GM18511 (cell line): ENCODE data around the gene IRF5.
"Not testable (repeated sequence)": the region's sequence is repeated elsewhere in the genome, so short reads cannot be mapped to it uniquely, and the experiment has no call there.

ENCODE experiments used
- ATAC-seq: cut with Tn5 transposase; IDR thresholded peaks from one replicate; pipeline ENCODE4 v1.9.1; 2021; ENCODE audit warnings: mild to moderate bottlenecking, moderate library complexity; ENCODE audit not compliant: unreplicated experiment

IRF5 gene

DNA sequence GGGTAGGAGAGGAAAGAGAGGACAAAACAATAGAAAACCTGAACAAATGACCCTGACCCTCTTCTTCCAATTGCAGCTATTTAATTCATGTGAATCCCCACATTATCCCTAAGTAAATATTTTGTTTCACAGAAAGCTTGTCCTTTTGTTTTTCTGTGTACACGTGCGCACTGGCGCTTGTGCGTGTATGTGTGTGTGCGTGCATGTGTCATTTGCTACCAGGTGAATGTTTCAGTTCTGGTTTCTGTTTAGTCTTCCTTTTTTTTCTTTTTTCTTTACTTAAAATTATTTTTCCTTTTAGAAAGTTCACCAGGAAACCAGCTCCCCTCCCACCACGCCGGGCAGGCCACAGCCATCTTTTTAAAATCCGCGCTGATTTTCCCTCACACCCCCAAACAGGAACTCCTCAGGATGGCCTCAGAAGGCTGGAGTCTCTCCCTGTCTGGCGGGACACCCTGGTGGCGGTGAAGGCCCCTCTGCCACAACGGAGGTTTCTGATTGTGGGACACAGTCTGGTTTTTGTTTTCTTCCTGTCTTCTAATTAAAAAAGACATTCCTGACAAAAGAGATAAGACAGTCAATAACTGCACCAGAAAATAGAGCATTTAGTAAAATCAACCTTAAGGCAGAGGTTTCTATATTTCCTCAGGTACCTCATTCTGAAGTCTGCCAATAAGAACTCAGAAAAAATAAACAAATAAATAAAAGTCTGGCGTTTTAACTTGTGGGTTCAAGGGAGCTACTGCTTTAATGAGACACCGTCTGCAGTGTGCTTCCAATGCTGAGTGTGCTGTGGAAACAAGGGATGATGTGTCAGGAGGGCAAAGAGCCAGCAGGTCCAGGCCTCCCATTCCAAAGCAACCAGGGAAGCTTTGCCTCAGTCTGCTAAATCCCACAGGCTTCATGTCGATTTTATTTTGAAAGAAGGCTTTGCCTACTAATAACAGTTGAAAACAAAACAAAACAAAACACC lies 17.4 kb downstream of the IRF5 start:
- peak; percentile 80 for ATAC-seq

DNA sequence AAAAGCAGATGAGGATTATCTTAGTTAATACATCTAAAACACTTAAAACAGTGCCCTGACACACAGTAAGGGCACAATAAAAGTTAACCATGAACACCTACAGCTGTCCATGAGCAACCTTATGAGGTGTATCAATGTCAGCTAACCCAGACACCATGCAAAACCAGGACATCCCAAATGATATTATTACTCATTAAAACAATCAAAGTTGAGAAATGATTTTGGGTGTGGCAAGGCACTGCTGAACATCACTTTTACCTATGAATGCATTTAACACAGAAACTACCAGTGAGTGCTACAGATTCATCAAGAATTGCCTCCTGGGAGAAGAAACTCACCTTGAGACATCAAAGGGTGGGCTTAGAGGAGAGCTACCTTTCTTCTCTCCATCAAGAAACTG lies 18.3 kb downstream of the IRF5 start:
- no peak for ATAC-seq

GRCh38 chr7:128959296-128959695 lies 21.6 kb downstream of the IRF5 start:
- no peak for ATAC-seq

DNA sequence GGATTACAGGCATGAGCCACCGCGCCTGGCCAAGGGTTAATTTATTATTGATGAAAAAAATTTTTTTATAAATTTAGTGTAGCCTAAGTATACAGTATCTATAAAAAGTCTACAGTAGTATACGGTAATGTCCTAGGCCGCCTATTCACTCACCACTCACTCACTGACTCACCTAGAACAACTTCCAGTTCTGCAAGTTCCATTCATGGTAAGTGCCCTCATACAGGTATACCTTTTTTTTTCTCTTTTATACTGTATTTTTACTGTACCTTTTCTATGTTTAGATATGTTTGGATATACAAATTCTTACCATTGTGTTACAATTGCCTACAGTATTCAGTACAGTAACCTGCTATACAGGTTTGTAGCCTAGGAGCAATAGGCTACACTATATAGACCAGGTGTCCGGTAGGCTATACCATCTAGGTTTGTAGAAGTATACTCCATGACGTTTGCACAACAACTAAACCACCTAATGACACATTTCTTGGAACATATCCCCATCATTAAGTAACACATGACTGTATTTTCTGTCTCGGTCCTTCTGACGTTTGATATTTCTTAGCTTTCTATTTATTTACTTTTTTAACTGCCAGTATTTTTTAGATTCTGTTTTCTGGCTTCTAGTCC lies 23.4 kb downstream of the IRF5 start:
- ATAC-seq = no peak

GRCh38 chr7:128962899-128963298 lies 25.2 kb downstream of the IRF5 start:
- ATAC-seq = peak; percentile 39

GRCh38 chr7:128963327-128963757 lies 25.6 kb downstream of the IRF5 start:
- peak; percentile 92 for ATAC-seq

DNA sequence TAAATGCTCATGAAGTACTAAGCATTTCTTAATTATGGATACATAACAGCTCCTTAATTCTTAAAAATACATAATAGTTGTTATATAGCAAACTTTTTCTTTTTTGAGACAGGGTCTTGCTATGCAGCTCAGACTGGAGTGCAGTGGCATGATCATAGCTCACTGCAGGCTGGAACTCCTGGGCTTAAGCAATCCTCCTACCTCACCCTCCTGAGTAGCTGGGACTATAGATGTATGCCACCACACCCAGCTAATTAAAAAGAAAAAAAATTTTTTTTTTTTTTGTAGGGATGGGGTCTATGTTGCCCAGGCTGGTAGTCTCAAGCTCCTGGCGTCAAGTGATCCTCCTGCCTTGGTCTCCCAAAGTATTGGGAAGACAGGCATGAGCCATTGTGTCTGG lies 30.9 kb downstream of the IRF5 start:
- no peak for ATAC-seq

GRCh38 chr7:128974241-128974934 lies 36.7 kb downstream of the IRF5 start:
- ATAC-seq = no peak

DNA sequence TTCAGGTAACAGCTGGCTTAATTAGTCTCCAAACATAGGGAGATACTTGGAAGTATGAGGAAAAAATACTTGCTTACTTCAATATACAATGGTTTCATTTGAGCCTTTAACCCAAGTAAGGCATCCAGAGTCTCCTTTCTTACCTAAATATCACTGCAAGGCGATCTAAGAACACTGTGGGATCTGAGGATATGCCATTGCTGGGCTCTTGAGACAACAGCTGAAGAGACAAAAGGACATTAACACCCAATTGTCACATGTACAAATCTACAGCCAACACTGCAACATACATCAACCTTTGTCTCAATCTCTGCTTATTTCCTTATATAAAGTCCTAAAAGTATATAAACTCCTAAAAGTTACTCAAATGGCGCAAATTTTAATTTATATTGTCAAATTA lies 44.4 kb downstream of the IRF5 start:
- ATAC-seq = no peak

GRCh38 chr7:128985660-128986059 lies 47.9 kb downstream of the IRF5 start:
- ATAC-seq = no peak

- ATAC-seq = no peak
Observed at GRCh38 chr7:128986609-128987008, 48.9 kb downstream of the IRF5 start.

DNA sequence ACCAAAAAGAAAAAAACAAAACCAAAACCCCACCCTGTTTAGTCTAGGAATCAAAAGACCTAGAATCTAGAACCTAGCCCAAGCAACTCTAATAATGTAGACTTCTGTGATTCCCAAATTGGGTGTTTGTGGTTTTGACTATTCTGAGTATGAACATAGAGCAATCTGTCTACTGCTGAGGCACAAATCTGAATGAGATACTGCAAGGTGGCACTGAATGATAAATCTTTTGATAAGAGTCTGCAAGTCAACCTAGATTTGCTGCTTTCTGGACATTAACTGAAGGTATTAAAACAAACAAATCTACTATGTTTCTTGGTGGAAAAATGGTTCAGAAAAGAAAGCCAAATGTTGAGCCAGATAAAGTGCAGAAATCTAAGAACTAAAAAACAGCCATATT lies 50.6 kb downstream of the IRF5 start:
- ATAC-seq = no peak

DNA sequence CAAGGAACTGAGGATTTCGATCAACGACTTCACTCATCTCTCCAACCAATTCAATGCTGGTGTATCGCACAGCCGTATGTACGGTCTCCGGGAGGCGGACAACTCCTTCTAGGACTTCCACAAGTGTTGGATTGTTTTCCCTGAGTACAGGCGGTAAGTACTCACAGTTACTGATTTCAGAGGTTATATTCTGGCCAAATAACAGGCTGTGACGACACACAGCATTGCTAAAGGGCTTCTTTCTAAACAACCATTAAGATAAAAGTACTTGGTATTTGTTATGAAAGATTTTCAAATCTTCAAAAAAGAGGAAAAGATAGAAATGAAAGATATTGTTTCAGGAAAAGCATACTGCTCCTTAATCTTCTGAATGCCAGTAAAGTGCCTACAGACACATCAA lies 52.2 kb downstream of the IRF5 start:
- no peak for ATAC-seq

- ATAC-seq = no peak
Observed at GRCh38 chr7:128993419-128993818, 55.7 kb downstream of the IRF5 start.

DNA sequence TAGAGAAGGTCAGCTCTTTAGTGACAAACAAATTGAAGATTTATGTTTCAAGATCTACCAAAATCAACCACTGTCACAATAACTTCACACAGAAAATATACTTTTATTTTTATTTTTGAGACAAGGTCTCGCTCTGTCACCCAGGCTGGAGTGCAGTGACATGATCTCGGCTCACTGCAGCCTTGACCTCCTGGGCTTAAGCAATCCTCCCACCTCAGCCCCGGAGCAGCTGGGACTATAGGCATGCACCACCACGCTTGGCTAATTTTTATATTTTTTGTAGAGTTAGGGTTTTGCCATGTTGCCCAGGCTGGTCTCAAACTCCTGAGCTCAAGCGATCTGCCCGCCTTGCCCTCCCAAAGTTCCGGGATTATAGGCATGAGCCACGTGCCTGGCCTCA lies 56.8 kb downstream of the IRF5 start:
- ATAC-seq = not testable (repeated sequence)

- ATAC-seq = no peak
Observed at GRCh38 chr7:128997181-128997580, 59.5 kb downstream of the IRF5 start.
